Activated CD4-positive, alpha-beta T cell treated with anti-CD3 and anti-CD28 coated beads, Interleukin-2, Interleukin-4, amounts not matched to agents 100 ng/mL and 50 ng/mL, durations not matched to agents 16 hours and 8 hours (primary cell): ENCODE measurements around the gene NODAL.

ENCODE experiments used
- DNase-seq: peaks from one replicate; pipeline ENCODE4 v3.0.0-alpha.2; 2020; ENCODE audit warnings: low spot score

The NODAL gene

GRCh38 chr10:70462349-70462984 is 21.0 kb upstream of the NODAL start:
- no peak for DNase-seq

DNA sequence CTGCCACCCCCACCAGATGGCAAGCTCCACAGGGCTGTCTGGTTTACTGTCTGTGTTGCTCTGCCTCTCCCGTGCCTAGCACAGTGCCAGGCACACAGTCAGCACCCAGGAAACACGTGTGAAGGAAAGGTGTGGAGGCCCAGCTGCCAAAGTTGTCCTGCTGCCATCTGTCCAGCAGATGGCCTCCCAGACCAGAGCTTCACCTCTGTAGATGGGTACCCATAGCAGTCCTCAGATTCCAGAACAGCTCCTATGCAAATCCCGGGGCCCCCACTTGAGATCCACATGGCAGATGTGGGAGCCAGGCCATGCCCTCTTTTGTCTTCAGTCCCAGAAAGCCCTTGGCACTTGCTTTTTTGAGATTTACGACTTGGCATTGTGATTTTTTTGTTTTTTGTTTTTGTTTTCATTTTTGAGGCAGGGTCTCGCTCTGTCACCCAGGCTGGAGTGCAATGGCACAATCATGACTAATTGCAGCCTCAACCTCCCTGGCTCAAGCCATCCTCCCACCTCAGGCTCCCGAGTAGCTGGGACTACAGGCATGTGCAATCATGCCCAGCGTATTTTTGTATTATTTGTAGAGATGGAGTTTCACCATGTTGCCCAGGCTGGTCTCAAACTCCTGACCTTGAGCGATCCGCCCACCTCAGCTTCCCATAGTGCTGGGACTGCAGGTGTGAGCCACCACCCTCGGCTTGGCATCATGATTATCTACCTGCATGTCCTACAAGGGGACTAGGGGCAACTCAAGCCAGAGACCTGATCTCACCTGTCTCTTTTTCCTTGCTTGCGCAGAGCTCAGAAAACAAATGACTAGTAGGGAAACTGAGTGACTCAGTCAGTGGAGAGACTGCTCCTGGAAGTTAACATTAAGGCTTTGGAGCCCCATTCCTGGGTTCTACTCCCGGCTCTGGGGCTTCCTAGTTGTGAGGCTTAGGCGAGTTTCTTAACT is 20.2 kb upstream of the NODAL start:
- DNase-seq, result peak; percentile 40

DNA sequence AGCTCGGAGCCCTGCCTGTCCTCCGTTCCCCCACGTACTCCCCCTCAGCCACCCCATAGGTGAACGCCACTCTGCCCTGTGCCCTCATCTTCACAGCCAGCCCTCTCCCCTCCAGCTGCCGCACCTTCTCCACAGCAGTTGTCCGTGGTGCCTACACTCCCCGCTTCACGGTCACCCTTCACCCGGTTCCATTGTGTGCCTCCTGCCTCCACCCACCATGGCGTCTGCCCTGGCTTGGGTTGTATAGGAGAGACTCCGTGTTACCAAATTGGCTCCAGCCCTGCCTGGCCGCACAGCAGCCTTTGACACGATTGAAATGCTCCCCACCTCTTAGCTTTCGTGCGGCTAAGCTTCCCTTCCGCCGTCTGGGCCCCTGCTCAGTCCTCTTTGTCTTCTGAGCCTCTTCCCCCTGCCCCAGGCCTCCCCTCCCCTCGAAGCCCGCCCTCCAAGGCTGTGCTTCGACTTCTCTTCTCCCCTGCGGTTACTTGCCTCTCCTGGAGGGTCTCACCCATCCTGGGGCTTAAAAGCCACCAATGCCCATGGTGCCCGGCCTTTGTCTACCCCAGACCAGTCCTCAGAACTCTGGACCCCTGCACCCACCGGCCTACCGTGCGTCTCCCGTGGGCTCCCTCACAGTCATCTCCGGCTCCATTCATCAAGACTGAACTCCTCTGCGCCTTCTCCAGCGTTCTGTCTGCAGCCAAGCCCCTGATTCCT is 18.5 kb upstream of the NODAL start:
- DNase-seq, result no peak

DNA sequence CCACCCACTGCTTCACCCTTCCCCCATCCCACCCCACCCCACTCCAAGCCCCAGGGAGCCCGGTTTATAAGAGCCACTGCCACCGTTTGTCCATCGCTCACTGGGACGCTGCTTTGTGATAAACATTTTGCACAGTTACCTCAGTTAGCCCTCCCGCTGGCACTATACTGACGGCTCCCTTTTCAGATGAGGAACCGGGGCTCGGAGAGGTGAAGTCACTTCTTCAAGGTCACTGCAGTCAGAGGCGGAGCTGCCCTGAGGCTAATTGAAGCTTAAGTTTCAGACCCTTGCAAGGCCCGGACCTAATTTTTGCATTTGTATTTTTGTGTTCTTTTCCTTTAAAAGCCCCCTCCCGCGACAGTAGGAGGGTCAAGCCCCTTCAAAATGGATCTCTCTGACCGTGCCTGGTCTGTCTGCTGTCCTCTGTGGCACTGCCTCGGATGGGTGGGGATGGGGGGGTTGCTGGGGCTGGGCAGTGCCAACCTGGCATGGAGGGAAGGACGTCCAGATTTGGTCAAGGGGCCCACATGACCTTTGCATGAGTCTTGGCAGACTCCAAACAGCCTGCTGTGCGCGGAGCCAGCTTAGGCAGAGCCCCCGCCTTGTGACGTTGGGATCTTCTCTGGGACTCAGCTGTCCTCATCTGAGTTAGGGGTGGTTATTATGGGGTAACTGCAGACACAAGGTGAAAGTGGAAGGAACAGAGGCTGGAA is 17.7 kb upstream of the NODAL start:
- DNase-seq, result no peak

DNA sequence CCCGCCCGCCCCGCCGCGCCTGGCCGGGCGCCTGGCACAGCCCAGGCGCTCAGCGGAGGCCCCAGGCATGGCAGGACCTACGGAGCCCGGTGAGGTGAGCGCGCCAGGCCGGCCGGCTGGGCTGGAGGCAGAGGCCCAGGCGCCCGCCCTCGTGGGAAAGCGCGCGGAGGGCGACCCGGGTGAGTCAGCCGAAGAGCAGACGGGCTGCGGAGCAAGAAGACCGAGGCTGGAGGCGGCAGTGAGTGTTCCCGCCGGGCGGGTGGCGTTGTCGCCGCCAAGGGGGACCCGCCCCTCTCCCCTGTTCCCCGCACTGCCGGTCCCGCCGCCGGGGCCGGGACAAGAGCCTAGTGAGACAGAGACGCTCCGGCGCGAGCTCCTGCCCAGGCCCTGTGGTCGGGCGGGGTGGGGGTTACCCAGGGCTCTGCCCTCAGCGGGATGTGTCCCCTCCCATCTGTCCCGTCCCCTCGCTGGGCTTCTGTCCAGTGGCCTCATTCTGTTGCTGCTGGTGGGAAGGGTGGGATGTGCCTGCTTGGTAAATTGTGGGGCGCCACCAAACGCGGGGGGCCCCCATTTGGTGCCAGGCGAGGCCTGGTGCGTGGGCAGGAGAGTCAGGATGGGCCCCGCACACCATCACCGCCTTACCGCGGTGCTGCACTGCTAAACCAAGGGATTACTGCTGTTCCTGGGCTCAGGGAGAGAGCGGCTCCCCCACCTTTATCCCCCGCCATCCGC is 17.0 kb upstream of the NODAL start:
- DNase-seq, result peak; percentile 9

- DNase-seq, result no peak
Observed at GRCh38 chr10:70457759-70458305, 16.4 kb upstream of the NODAL start.

DNA sequence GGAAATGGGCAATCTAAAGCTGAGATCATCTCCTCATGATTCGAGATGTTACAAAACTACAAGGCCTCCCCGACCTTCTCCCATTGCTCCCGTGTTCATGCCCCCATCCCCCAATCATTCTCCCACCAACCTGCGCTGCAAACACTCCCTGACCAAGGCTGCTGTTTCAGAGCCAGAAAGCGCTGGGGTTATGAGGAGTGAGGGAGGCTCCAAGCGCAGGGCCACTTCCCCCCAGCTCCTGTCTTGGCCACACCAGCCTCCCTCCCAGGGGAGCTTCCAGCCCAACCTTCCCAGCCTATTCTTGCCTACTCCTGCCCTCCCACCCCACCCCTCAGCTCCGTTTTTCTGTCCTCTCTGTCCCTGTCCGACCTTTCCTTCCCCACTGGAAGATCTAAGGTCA is 14.7 kb upstream of the NODAL start:
- DNase-seq, result no peak

DNA sequence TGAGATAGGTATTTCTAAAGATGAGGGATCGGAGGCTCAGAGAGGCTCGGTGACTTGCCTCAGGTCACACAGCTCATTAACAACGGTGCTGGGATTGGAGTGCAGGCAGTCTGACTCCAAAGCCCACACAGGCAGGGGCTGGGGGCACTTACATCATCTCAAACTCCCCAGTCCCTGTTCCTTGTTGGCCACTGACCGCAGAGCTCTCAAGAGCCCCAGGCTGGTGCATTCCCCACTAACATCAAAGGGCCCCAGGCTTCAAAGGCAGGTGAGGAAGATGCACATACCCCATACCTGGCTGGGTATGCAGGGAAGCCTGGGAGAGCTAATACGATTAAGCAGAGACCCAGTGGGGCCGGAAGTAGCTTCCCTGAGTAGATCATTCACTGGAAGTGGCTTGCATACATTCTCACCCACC is 13.7 kb upstream of the NODAL start:
- DNase-seq, result no peak

DNA sequence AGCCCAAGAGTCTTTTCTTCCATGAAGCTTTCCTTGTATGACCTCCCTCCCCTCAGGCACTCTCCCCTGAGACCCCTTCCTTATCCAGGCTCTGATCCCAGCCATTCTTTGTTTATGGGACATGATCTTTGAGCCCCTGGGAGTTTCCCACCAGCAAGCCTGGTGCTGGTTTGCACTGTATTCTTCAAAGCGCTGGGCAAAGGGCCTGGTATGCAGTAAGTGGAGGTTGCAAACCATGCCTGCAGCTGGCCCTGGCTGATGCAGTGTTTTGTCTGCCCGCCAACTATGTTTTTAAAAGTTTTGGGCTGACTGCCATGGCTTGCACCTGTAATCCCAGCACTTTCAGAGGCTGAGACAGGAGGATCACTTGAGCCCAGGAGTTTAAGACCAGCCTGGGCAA is 6.8 kb upstream of the NODAL start:
- DNase-seq, result no peak

DNA sequence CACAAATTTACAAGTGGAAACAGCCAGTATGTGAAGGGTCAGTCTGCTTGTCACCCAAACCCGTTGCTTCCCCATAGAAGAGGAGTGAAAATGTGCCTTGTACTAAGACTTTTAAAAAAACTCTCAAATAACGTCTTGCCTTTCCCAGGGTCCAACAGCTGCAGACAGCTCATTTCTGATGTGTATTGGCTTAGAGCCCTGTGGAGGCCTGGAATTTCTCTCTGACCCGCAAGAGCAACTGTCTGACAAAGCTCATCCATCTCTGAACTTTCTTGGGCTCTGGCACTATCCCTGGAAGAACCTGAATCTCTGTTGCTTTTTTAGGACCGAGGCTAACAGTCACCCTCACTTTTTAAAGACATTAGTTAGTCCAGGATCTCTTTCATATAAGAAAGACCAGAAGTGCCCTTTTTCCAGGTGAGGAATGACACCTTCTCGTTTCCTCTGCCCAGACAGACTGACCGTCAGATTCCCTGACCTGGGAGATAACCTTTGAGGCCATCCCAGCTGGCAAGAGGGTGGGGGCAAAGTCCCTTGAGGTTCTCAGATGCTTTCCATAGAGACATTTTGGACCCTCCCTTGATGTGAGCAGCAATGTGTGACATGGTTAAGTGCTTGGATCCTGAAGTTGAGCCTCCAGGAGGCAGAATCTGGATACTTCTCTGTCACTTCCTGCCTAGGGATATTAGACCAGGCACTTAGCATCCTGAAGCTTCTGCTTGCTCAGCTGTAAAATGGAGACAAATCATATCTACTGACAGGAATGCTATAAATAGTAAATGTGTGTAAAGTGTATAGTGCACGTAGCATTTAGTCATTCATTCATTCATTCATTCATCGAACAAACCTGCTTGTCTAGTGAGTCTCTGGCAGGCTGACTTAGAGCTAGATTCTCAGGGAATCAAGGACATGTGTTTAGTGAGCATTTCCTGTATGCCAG is 4.5 kb upstream of the NODAL start:
- no peak for DNase-seq

- DNase-seq, result no peak
Observed at GRCh38 chr10:70444744-70445143, 3.3 kb upstream of the NODAL start.

- DNase-seq, result no peak
Observed at GRCh38 chr10:70442332-70442988, 979 bp upstream of the NODAL start.

DNA sequence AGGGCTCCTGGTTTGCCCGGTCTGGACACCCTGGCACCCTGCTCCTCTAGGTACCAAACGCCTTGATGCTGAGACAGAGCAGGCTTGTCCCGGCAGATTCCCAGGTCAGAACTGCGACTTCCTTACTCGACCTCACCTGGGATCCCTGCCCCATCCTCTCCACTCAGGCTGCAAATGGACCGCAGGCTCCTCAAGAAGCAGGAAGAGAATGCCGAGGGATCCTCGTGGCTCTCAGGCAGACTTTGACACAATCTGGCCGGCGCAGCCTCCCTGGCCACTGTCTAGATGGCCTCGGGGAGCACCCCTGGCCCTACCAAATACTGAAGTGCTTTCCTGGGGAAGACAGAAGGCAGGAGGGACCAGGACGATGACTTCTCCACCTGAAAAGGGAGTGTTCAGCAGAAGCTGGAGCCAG is 421 bp upstream of the NODAL start:
- DNase-seq, result no peak

DNA sequence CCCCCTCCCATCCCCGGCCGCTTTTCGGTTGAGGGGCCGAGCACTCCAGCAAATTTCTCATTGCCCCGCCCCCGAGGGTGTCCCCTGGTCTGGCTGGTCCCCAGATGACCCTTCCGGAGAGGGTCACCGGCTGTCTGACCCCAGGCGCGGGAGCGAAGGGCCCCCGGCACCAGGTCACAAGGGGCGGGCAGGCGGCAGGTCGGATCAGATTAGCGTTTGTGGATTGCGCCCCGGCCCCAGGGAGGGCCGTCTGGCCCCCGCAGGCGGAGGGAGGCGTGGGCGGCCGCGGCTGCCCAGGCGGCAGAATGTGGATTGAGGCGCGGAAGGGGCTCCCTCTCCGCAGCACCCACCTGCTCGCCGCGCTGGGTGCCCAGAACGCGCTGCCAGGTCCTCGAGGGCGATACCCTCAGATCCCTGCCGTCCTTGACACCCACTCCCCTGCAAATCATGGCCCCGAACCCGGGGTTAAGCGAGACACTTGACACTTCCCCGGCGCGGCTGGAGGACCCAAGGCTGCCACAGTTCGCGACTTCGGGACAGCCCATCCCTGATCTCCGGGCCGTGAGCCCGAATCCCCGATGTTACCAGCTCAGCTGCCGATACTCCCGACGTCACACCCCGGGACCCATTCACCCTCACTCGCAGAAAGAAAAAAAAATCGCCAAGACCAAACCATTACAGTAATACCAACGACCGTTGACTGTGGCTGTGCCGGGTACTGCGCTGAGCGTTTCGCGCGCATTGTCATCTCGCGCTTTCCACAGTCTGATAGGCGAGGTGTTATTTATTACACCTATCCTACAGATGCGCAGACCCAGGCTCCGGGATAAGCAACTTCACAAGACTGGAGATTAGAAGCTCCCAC is 953 bp downstream of the NODAL start:
- no peak for DNase-seq

DNA sequence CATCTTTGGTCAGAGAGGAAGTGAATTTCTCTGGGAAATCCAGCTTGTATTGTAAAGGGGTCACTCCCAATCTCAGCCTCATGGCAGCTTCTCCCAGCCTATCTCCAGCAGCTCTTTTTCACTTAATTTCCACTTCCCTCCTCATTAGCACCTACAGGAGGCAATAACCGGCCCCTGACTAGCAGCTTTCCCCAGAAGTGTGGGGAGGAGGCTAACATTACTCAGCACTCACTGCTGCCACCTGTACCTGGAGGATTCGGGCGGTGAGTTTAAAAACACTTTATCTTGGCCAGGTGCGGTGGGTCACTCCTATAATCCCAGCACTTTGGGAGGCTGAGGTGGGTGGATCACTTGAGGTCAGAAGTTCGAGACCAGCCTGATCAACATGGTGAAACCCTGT is 3.8 kb downstream of the NODAL start:
- no peak for DNase-seq

GRCh38 chr10:70435241-70436085 is 6.0 kb downstream of the NODAL start:
- DNase-seq, result no peak

DNA sequence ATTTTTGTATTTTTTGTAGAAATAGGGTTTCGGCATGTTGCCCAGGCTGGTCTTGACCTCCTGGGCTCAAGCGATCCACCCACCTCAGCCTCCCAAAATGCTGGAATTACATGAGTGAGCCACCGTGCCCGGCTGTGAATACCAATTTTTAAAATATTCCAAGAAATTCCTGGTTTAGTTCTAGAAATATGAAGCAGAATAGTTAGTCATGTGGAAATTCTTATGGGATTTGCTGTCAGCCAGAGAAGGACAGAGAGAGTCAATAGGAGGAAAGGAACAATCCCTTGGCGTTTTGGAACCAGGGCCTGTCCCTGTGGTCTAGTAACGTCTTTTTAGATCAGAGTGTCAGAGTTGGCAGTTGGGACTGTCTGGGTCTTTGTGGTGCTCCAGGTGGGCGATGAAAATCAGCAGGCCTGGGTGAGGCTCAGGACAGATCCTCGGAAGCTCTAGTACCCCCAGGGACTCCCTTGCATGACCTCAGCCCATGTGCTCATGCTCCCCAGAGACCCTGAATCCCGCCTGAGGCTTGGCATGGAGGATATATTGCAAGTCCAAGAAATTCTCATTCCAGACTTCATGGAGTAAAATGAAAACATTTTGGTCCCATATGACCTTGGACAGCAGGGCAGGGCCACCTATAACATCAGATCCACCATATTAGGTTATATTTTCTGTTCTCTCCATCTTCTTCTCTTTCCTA is 7.8 kb downstream of the NODAL start:
- no peak for DNase-seq
